ENCODE measurements around the gene ANKRD37. TPM values are rescaled to one million over a fixed set of nuclear protein-coding genes. Genes with fewer than 3 reads are reported as not detected.

Gene ANKRD37
- total and polyA plus RNA-seq, 9 of the 15 experiments (the other 6 are each of a cell fraction or from before 2014, with no cell fraction given), result 1.3 to 53.7 (median 3.6) TPM

GRCh38 chr4:185370268-185370949 is 26.2 kb upstream of the ANKRD37 start:
- Histone ChIP-seq H3K9me1 (ENCODE audit: control insufficient read depth, insufficient read depth, low read length) (no peaks in the 10 kb centered on the region), H2AFZ (ENCODE audit: low read depth, low read length) (no peak overlapping the region), H4K20me1 (replicated peaks; ENCODE audit: control insufficient read depth, insufficient read depth, low read length) (no peaks in the 10 kb centered on the region), H3K36me3 (ENCODE audit: control insufficient read depth, insufficient read depth, low read length) (peaks cover 4% of the 10 kb centered on the region; the same call in 1 of the 3 replicates), H3K27ac (ENCODE audit: extremely low read depth, low read depth, low read length) (no peak overlapping the region), H3K4me2 (ENCODE audit: insufficient read depth, low read length) (no peak overlapping the region), H3K9me3 (replicated peaks; ENCODE audit: control insufficient read depth, insufficient read depth, low read depth, low read length) (no peaks in the 10 kb centered on the region), H3K27me3 (ENCODE audit: control insufficient read depth in 2 of 2, insufficient read depth in 2 of 2, low read length in 2 of 2) (no peaks in the 10 kb centered on the region), H3K79me2 (ENCODE audit: control insufficient read depth, insufficient read depth, low read length) (no peaks in the 10 kb centered on the region), H3K4me3 (no peak overlapping the region), H3K9ac (ENCODE audit: insufficient read depth in 1 of 2, low read depth in 2 of 2, low read length in 2 of 2) (no peak overlapping the region), H3K4me1 (replicated peaks in 1 of 2; ENCODE audit: control insufficient read depth in 2 of 2, insufficient read depth in 2 of 2, low read length in 2 of 2) (peaks cover 0 to 12% of the 10 kb centered on the region in 2 experiments; a peak in 3 of 5 replicates)
- BruUV-seq (replicated peaks), result no TSS peak
- ChIA-PET POLR2A (interaction anchor here (1.4 kb wide), 1 partner anchor 12 kb away, joined by 4 read pairs; no protein-coding TSS in a partner anchor), CTCF (ENCODE audit: low intra/inter-chr PET ratio) (no interaction called here)
- no peak for DNase-seq (ENCODE audit: extremely low read depth in 1 of 4, low spot score in 3 of 4)
- no peak for FAIRE-seq
- ATAC-seq, result no peak
- TF ChIP-seq BMI1 (IDR thresholded peaks at IDR 0.05; ENCODE audit: low read length) (no peak), TBL1XR1 (IDR thresholded peaks at IDR 0.05; ENCODE audit: low read length in 2 of 2) (no peak), TOE1 (IDR thresholded peaks at IDR 0.05; ENCODE audit: borderline replicate concordance) (no peak), TOE1 (CRISPR knock-in tag; IDR thresholded peaks at IDR 0.05; ENCODE audit: borderline replicate concordance, low read depth) (no peak)
- in situ Hi-C loops (cut with MboI) (no loop called here), intact Hi-C loops (cut with micrococcal nuclease) (no loop called here)
- WGBS (ENCODE audit: insufficient coverage, low coverage, missing lambda C conversion rate), result 91% methylated on average over 11 of the region's 11 CpGs

GRCh38 chr4:185371702-185372101 is 24.9 kb upstream of the ANKRD37 start:
- POLR2A ChIA-PET, result interaction anchor here (1.0 kb wide), 1 partner anchor 16 kb away, joined by 3 read pairs; no protein-coding TSS in a partner anchor
- 91% methylated on average over 11 of the region's 11 CpGs for WGBS (ENCODE audit: insufficient coverage, low coverage, missing lambda C conversion rate)
- Histone ChIP-seq H3K36me3 (ENCODE audit: control insufficient read depth, insufficient read depth, low read length) (peaks cover 4% of the 10 kb centered on the region; the same call in 1 of the 3 replicates), H3K27me3 (ENCODE audit: control insufficient read depth in 2 of 2, insufficient read depth in 2 of 2, low read length in 2 of 2) (no peaks in the 10 kb centered on the region), H3K9me1 (ENCODE audit: control insufficient read depth, insufficient read depth, low read length) (no peaks in the 10 kb centered on the region), H3K9ac (ENCODE audit: insufficient read depth in 1 of 2, low read depth in 2 of 2, low read length in 2 of 2) (no peak overlapping the region), H3K27ac (ENCODE audit: extremely low read depth, low read depth, low read length) (no peak overlapping the region), H2AFZ (ENCODE audit: low read depth, low read length) (no peak overlapping the region), H3K9me3 (replicated peaks; ENCODE audit: control insufficient read depth, insufficient read depth, low read depth, low read length) (no peaks in the 10 kb centered on the region), H3K4me2 (ENCODE audit: insufficient read depth, low read length) (no peak overlapping the region), H3K4me3 (no peak overlapping the region), H3K79me2 (ENCODE audit: control insufficient read depth, insufficient read depth, low read length) (no peaks in the 10 kb centered on the region), H4K20me1 (replicated peaks; ENCODE audit: control insufficient read depth, insufficient read depth, low read length) (no peaks in the 10 kb centered on the region), H3K4me1 (replicated peaks in 1 of 2; ENCODE audit: control insufficient read depth in 2 of 2, insufficient read depth in 2 of 2, low read length in 2 of 2) (peaks cover 0 to 12% of the 10 kb centered on the region in 2 experiments; a peak in 3 of 5 replicates)
- BruUV-seq (replicated peaks), result no TSS peak
- in situ Hi-C loops (cut with MboI) (no loop called here), intact Hi-C loops (cut with micrococcal nuclease) (no loop called here)
- no peak for DNase-seq (ENCODE audit: extremely low read depth in 1 of 4, low spot score in 3 of 4)
- no peak for FAIRE-seq
- CTCF ChIA-PET (ENCODE audit: low intra/inter-chr PET ratio), result no interaction called here
- ATAC-seq, result no peak
- TF ChIP-seq TBL1XR1 (IDR thresholded peaks at IDR 0.05; ENCODE audit: low read length in 2 of 2), result no peak
- no peak for TF ChIP-seq BRD9 (IDR thresholded peaks at IDR 0.05; ENCODE audit: low read depth, partially characterized antibody)
- no peak for TF ChIP-seq PHF21A (IDR thresholded peaks at IDR 0.05; ENCODE audit: borderline replicate concordance, low read depth)
- no peak for TF ChIP-seq VEZF1 (CRISPR knock-in tag; IDR thresholded peaks at IDR 0.05)
- TF ChIP-seq EZH2 (IDR thresholded peaks at IDR 0.05; ENCODE audit: borderline replicate concordance, low read depth, low read length), result no peak
- TF ChIP-seq SMAD3 (CRISPR knock-in tag; conservative IDR thresholded peaks at IDR 0.05), result no peak
- TF ChIP-seq HIVEP1 (CRISPR knock-in tag; IDR thresholded peaks at IDR 0.05), result no peak
- no peak for TF ChIP-seq CHAMP1 (IDR thresholded peaks at IDR 0.05)

Data from K562 (cell line).